NT2/D1 (cell line): ENCODE measurements around the gene ZNF284.

Source experiments
- YY1 ChIP-seq: IDR thresholded peaks from 2 replicates; pipeline ENCODE4 v1.6.1; 2011; ENCODE audit not compliant: insufficient read length, insufficient read depth
- ZNF274 ChIP-seq: IDR thresholded peaks from 2 replicates; pipeline ENCODE4 v1.6.1; 2011; ENCODE audit warnings: mild to moderate bottlenecking, low read depth, low read length

DNA sequence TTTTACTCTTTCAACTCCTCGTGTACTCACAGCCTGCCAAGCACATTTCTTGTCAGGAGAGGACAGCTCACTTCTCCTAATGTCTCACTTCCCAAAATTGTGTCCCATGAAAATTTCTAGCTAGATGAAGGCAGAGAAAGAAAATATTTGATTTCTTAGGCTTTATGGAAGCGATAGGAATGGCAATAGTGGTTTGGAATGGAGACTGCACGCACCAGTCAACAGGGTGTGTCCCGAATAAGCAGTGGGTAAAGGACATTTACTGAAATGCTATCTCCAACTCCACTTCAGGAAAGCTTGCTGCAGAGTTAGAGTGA lies 47.1 kb upstream of the ZNF284 start:
- TF ChIP-seq ZNF274 (no peak), YY1 (no peak)
